ENCODE results near the gene CDC25C.

The CDC25C gene

DNA sequence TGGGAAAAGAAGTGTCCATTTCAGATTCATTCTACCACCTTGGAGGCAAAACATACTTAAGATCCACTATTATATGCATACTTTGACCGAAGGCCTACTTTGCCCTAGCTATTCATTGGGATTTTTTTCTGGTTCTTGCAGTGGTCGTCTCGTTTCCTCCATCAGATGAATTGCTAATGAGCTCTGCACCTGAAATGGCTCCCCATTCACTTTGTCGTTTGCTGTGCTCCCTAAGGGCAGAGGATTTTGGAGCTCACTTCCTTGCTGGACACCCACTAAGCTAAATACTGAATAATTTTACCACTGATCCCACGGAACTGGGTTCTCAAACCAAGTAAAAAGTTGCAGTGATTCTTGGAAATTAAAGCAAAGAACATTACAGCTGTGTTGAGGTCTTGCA, 22.8 kb upstream of the CDC25C start:
- DNase-seq, result no peak
- Histone ChIP-seq H3K36me3 (no peaks in the 10 kb centered on the region), H3K27me3 (no peaks in the 10 kb centered on the region), H3K4me3 (ENCODE audit: low read depth, low read length) (peak overlapping the region; percentile 84), H3K4me1 (peaks cover 10% of the 10 kb centered on the region), H3K9me3 (no peaks in the 10 kb centered on the region)
- TF ChIP-seq, protein P1, sequence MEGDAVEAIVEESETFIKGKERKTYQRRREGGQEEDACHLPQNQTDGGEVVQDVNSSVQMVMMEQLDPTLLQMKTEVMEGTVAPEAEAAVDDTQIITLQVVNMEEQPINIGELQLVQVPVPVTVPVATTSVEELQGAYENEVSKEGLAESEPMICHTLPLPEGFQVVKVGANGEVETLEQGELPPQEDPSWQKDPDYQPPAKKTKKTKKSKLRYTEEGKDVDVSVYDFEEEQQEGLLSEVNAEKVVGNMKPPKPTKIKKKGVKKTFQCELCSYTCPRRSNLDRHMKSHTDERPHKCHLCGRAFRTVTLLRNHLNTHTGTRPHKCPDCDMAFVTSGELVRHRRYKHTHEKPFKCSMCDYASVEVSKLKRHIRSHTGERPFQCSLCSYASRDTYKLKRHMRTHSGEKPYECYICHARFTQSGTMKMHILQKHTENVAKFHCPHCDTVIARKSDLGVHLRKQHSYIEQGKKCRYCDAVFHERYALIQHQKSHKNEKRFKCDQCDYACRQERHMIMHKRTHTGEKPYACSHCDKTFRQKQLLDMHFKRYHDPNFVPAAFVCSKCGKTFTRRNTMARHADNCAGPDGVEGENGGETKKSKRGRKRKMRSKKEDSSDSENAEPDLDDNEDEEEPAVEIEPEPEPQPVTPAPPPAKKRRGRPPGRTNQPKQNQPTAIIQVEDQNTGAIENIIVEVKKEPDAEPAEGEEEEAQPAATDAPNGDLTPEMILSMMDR (IDR thresholded peaks at IDR 0.05; ENCODE audit: low read depth, low read length), result no peak

DNA sequence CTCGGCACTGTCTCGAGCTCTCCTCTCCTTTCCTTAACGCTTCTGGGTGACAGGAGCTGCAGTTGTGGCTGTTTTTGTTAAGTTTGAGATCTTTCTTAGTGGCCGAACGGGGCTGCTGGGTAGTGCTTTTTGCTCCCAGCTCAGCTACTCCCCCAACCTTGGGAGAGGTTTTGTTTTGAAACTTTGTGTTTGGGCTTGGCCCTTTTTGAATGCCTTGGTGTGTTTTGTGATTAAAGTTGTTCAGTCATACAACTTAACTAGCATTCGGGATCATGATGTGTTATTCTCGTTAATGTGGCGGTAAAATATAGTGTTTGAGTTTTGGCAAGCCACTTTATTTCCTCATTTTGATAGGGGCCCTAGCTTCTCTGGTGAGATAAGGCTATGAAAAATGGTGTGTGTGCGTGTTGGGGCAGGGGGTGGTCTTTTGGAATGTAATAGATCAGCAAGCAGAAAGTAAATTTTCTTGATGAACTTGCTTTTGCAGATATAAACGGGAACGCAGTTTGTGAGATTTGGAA, 22.0 kb upstream of the CDC25C start:
- Histone ChIP-seq H3K4me3 (ENCODE audit: low read depth, low read length) (peak overlapping the region; percentile 84), H3K36me3 (no peaks in the 10 kb centered on the region), H3K4me1 (peaks cover 10% of the 10 kb centered on the region), H3K27me3 (no peaks in the 10 kb centered on the region), H3K9me3 (no peaks in the 10 kb centered on the region)
- TF ChIP-seq, protein P1 (IDR thresholded peaks at IDR 0.05; ENCODE audit: low read depth, low read length), result no peak
- DNase-seq, result no peak

DNA sequence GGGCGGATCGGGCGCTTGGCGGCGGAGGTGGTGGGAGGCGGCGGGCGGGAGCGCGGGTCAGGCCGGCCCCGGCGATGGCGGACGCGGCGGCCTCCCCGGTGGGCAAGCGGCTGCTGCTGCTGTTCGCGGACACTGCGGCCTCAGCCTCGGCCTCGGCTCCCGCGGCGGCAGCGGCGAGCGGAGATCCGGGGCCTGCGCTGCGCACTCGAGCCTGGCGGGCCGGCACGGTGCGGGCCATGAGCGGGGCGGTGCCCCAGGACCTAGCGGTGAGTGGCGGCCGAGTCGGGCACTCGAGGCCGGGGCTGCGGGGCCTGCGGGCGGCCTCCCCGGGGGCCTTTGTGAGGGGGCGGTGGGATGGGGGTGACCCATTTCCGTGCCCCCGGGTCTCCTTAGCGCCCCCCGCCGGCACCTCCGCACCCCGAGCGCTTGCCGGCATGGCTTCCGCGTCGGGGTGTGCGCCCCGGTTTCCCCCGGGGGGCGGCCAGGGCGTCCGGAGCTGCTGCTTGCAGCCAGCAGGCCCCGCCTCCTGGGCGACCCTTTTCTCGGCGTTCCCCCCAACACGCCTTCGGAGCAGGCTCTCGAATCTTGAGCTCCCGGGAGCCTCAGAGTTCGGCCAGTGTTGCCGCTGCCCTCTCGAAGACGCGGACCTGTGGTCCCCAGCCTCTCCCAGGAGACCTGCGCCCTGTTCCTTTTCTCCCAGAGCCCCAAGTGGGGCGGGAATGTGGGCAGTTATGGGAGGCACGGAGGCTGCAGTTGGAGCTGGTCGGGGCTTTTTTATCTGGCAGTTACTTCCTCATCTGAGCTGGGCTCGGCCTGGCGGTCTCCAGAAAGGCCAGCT, 21.3 kb upstream of the CDC25C start:
- no peaks in the 10 kb centered on the region for H3K36me3 ChIP-seq
- peak overlapping the region; percentile 84 for H3K4me3 ChIP-seq (ENCODE audit: low read depth, low read length)
- TF ChIP-seq, protein P1 (IDR thresholded peaks at IDR 0.05; ENCODE audit: low read depth, low read length), result peak; percentile 16
- no peaks in the 10 kb centered on the region for H3K27me3 ChIP-seq
- peaks cover 10% of the 10 kb centered on the region for H3K4me1 ChIP-seq
- no peaks in the 10 kb centered on the region for H3K9me3 ChIP-seq
- DNase-seq, result peak; percentile 54

DNA sequence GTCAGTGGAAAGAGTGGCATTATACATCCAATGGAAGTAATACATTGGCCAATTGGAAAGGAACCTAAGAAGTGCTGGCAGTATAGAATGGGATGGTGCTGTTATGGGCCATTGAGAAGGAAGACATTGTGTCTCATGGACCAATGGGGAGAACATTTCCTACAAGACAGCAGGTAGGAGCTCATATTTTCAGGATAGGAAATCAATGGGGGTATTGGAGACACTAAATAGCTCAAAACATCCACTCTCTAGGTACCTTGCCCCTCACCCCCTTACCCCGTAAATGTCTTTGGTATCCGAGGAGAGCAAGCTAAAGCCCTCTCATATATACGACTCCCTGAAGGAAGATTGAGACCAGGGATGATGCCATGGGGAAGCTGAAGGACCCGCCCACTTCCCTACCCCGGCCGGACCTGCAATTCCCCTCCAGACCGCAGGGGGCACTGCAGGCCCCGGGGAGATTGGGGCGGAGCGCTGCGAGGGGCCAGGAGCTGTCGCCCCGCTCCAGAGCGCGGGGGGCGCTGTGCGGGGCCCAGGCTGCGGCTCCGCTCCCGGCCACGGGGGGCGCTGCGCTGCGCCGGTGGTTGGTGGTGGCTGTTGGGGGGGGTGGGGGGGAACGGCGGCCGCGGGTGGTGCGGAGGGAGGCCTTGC, 20.6 kb upstream of the CDC25C start, which contains the start of gene KDM3B:
KDM3B (plus strand) TSS at position 615 of the 651 bp plus-strand sequence. CDS start 111 bp downstream, outside the sequence.
- TF ChIP-seq, protein P1 (IDR thresholded peaks at IDR 0.05; ENCODE audit: low read depth, low read length), result peak; percentile 97
- Histone ChIP-seq H3K27me3 (no peaks in the 10 kb centered on the region), H3K4me1 (peaks cover 10% of the 10 kb centered on the region), H3K4me3 (ENCODE audit: low read depth, low read length) (peak within 1 kb of the TSS; percentile 84), H3K9me3 (no peaks in the 10 kb centered on the region), H3K36me3 (no peaks in the 10 kb centered on the region)
- DNase-seq, result peak; percentile 87

DNA sequence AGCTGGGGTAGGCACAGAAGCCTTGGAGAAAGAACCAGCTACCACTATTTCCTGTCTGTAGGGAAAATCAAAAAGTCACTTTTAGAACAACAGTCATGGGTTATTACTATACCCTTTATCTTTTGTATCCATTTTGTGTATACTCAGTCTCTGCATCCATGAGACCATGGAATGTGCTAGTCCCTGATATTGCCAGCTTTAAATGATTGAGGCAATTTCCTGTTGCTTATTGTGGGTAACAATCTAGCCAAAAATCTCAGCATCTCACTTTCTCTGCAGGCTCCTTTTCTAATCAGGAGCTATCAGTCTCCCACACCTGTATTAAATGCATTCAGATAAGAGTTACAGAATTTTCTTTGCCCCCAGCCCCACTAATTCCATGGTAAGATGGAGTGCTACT, 19.9 kb upstream of the CDC25C start:
- H3K9me3 ChIP-seq, result no peaks in the 10 kb centered on the region
- H3K27me3 ChIP-seq, result no peaks in the 10 kb centered on the region
- no peak overlapping the region for H3K4me3 ChIP-seq (ENCODE audit: low read depth, low read length)
- H3K36me3 ChIP-seq, result peaks cover 2% of the 10 kb centered on the region; the same call in 1 of the 2 replicates
- H3K4me1 ChIP-seq, result peaks cover 10% of the 10 kb centered on the region
- TF ChIP-seq, protein P1 (IDR thresholded peaks at IDR 0.05; ENCODE audit: low read depth, low read length), result no peak
- DNase-seq, result no peak

All from BE2C (cell line).